Measurements from ENCODE around the gene TBXA2R. TPM values are rescaled to one million over a fixed set of nuclear protein-coding genes. Genes with fewer than 3 reads are reported as not detected.

The TBXA2R gene
- polyA plus RNA-seq, 1 donor (not counting 4 experiments of a cell fraction or from before 2014, with no cell fraction given): not detected

DNA sequence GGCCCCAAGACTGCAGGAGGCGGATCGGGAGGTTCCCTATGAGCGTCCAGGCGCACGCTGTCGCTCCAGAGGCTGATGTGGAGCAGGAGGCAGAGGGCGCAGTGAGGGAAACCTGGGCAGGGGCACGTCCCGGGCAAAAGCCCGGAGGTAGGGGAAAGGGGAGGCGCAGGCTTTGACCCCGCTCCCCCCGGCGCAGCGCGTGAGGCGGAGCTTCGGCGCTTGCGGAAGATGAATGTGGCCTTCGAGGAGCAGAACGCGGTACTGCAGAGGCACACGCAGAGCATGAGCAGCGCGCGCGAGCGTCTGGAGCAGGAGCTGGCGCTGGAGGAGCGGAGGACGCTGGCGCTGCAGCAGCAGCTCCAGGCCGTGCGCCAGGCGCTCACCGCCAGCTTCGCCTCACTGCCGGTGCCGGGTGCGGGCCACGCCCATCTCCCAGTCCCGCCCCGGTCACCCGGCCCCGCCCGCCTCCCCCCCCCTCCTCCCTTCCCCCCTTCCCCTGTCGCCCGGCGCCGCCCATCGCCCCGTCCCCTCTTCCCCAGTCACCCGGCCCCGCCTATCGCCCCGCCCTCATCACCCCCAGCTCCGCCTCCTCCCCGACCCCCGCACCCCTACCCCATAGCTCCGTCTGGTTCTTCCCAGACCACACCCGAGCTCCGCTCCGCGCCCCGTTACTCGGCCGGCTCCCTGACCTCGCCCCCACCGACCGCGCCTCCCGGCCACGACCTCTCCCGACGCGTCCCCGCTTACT is 29.8 kb downstream of the TBXA2R start:
- Histone ChIP-seq H2AFZ (ENCODE audit: control insufficient read depth, low read length) (peak overlapping the region; percentile 40), H3K27ac (ENCODE audit: control insufficient read depth, insufficient read depth, low read length) (no peak overlapping the region), H3K4me3 (ENCODE audit: control insufficient read depth in 2 of 3, extremely low read depth in 1 of 3, insufficient read depth in 2 of 3, low read depth in 1 of 3, low read length in 3 of 3) (peak overlapping the region; percentile 44 to 71 (median 57)), H3K9me3 (ENCODE audit: control insufficient read depth, low read depth, low read length) (no peaks in the 10 kb centered on the region), H3K9ac (ENCODE audit: control insufficient read depth, extremely low read depth, insufficient read depth, low read length) (peak overlapping the region; percentile 33), H3K4me2 (ENCODE audit: control insufficient read depth, extremely low read depth, insufficient read depth, low read depth, low read length) (peak overlapping the region; percentile 92), H3K9me1 (ENCODE audit: control insufficient read depth, extremely low read depth, insufficient read depth, low read length) (no peaks in the 10 kb centered on the region), H3K27me3 (ENCODE audit: control insufficient read depth, extremely low read depth, insufficient read depth, low read length) (no peaks in the 10 kb centered on the region), H3K36me3 (ENCODE audit: control insufficient read depth in 2 of 2, extremely low read depth in 1 of 2, insufficient read depth in 2 of 2, low read length in 2 of 2) (peaks cover 2 to 3% of the 10 kb centered on the region in 2 experiments), H3K4me1 (ENCODE audit: control insufficient read depth, extremely low read depth, insufficient read depth, low read length) (peaks cover 16% of the 10 kb centered on the region), H4K20me1 (ENCODE audit: control insufficient read depth, extremely low read depth, insufficient read depth, low read length) (no peaks in the 10 kb centered on the region), H3K79me2 (ENCODE audit: control insufficient read depth, insufficient read depth, low read length) (no peaks in the 10 kb centered on the region)
- TF ChIP-seq EZH2 (IDR thresholded peaks at IDR 0.05; ENCODE audit: low read length): no peak
- TF ChIP-seq, protein P1, sequence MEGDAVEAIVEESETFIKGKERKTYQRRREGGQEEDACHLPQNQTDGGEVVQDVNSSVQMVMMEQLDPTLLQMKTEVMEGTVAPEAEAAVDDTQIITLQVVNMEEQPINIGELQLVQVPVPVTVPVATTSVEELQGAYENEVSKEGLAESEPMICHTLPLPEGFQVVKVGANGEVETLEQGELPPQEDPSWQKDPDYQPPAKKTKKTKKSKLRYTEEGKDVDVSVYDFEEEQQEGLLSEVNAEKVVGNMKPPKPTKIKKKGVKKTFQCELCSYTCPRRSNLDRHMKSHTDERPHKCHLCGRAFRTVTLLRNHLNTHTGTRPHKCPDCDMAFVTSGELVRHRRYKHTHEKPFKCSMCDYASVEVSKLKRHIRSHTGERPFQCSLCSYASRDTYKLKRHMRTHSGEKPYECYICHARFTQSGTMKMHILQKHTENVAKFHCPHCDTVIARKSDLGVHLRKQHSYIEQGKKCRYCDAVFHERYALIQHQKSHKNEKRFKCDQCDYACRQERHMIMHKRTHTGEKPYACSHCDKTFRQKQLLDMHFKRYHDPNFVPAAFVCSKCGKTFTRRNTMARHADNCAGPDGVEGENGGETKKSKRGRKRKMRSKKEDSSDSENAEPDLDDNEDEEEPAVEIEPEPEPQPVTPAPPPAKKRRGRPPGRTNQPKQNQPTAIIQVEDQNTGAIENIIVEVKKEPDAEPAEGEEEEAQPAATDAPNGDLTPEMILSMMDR (optimal IDR thresholded peaks at IDR 0.05 in 1 of 3, IDR thresholded peaks at IDR 0.05 in 1 of 3, conservative IDR thresholded peaks at IDR 0.05 in 1 of 3; ENCODE audit: extremely low read depth in 1 of 3, insufficient read depth in 2 of 3, low read length in 3 of 3): no peak
- DNase-seq (ENCODE audit: low read depth, low spot score): no peak
- no peak for FAIRE-seq
- dilution Hi-C loops (cut with MboI; ENCODE audit: extremely low pct_ligation_motif_present, low sequenced_read_pairs): no loop called here

DNA sequence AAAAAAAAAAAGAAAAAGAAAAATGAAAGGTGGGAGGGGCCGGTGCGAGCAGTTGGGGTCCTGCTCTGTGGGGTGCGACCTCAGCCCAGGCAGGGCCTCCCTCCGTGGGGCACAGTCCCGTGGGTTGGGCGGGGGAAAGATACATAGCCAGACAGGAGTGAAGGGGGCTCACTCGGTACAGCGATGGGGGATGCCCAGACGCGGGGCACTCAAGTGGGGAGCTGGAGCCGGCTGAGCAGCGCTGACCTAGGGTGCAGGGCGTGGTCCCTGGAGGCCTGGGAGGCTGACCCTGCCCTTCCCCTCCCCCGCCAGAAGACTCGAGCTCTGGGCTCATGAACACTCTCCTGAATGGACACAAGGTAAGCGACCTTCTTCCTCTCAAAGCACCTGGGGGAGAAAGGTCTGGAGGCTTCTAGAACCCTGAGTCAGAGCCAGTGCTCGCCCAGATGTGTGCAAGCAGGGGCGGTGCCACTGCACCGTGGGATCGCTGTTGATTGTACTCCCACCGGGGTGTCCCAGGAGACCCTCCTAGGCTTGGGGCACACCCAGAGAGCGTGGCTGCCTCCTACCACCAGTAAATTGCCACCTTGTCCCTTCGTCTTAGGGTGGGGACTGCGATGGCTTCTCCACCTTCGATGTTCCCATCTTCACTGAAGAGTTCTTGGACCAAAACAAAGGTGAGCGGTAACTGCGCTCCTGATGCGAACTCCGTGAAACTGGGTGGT is 30.6 kb downstream of the TBXA2R start:
- H3K4me1 ChIP-seq (ENCODE audit: control insufficient read depth, extremely low read depth, insufficient read depth, low read length): peaks cover 16% of the 10 kb centered on the region
- H3K4me3 ChIP-seq (ENCODE audit: control insufficient read depth in 2 of 3, extremely low read depth in 1 of 3, insufficient read depth in 2 of 3, low read depth in 1 of 3, low read length in 3 of 3): peak overlapping the region; percentile 25 to 71 (median 44)
- TF ChIP-seq, protein P1 (optimal IDR thresholded peaks at IDR 0.05 in 1 of 3, IDR thresholded peaks at IDR 0.05 in 1 of 3, conservative IDR thresholded peaks at IDR 0.05 in 1 of 3; ENCODE audit: extremely low read depth in 1 of 3, insufficient read depth in 2 of 3, low read length in 3 of 3): no peak
- no peak for TF ChIP-seq EZH2 (IDR thresholded peaks at IDR 0.05; ENCODE audit: low read length)

More for the DNA sequence above, 30.6 kb downstream of the TBXA2R start:
- H3K27ac ChIP-seq (ENCODE audit: control insufficient read depth, insufficient read depth, low read length): no peak overlapping the region
- H3K36me3 ChIP-seq (ENCODE audit: control insufficient read depth in 2 of 2, extremely low read depth in 1 of 2, insufficient read depth in 2 of 2, low read length in 2 of 2): peaks cover 2 to 3% of the 10 kb centered on the region in 2 experiments
- H2AFZ ChIP-seq (ENCODE audit: control insufficient read depth, low read length): no peak overlapping the region
- no peaks in the 10 kb centered on the region for H3K9me3 ChIP-seq (ENCODE audit: control insufficient read depth, low read depth, low read length)
- H3K9ac ChIP-seq (ENCODE audit: control insufficient read depth, extremely low read depth, insufficient read depth, low read length): peak overlapping the region; percentile 33
- peak overlapping the region; percentile 92 for H3K4me2 ChIP-seq (ENCODE audit: control insufficient read depth, extremely low read depth, insufficient read depth, low read depth, low read length)
- no peak for DNase-seq (ENCODE audit: low read depth, low spot score)
- H3K9me1 ChIP-seq (ENCODE audit: control insufficient read depth, extremely low read depth, insufficient read depth, low read length): no peaks in the 10 kb centered on the region
- H3K79me2 ChIP-seq (ENCODE audit: control insufficient read depth, insufficient read depth, low read length): no peaks in the 10 kb centered on the region
- dilution Hi-C loops (cut with MboI; ENCODE audit: extremely low pct_ligation_motif_present, low sequenced_read_pairs): no loop called here
- no peaks in the 10 kb centered on the region for H4K20me1 ChIP-seq (ENCODE audit: control insufficient read depth, extremely low read depth, insufficient read depth, low read length)
- no peaks in the 10 kb centered on the region for H3K27me3 ChIP-seq (ENCODE audit: control insufficient read depth, extremely low read depth, insufficient read depth, low read length)
- no peak for FAIRE-seq

All from keratinocyte (primary cell).